Testis (tissue), 2 donors: Measurements from ENCODE around the gene KIAA0232.

Source experiments
- CTCF ChIP-seq, 3 experiments: fragments of 450-650 bp in 2 of 3; fragments of 200-600 bp in 1 of 3; sonication (generic) in 1 of 3; IDR thresholded peaks; one replicate each; pipeline ENCODE4 v1.5.1; 2016 to 2019; ENCODE audit warnings: antibody characterized with exemption in 3 of 3, mild to moderate bottlenecking in 2 of 3, moderate library complexity in 1 of 3
- POLR2A ChIP-seq: fragments of 450-650 bp; IDR thresholded peaks from one replicate; pipeline ENCODE4 v1.6.1; 2017; ENCODE audit warnings: antibody characterized with exemption, mild to moderate bottlenecking, moderate library complexity

- no peak for TF ChIP-seq CTCF (IDR thresholded peaks at IDR 0.05)
- no peak for TF ChIP-seq POLR2A
Observed at GRCh38 chr4:6920171-6920570, 137.6 kb downstream of the KIAA0232 start.
